HEK293 (cell line): ENCODE data around the gene POLD2.

Experiments used
- CTCF ChIA-PET: fragments of 350-600 bp; formaldehyde crosslinking; extraction: SDS; loops from one replicate; lab custom pipeline; 2021; ENCODE audit warnings: antibody characterized with exemption; lab: Yijun Ruan, JAX
- POLR2A ChIA-PET: fragments of 300-600 bp; formaldehyde crosslinking; extraction: SDS; loops from one replicate; lab custom pipeline; 2020; ENCODE audit warnings: antibody characterized with exemption, inconsistent platforms; lab: Yijun Ruan, JAX
- H3K27ac ChIP-seq: fragments of 200-500 bp; sonication (Bioruptor generic); 2 replicates; pipeline ENCODE4 v1.5.1; 2014; ENCODE audit warnings: low read depth, low read length, control low read depth, inconsistent platforms; ENCODE audit errors: extremely low read depth
- H3K36me3 ChIP-seq, 2 experiments: fragments of 200-500 bp in 1 of 2; sonication (Bioruptor generic) in 1 of 2; 1 replicate in 1 of 2; 2 replicates in 1 of 2; pipeline ENCODE4 v1.5.1; 2014 to 2017; ENCODE audit warnings: inconsistent platforms in 2 of 2, low read length in 2 of 2; ENCODE audit not compliant: control insufficient read depth in 2 of 2, insufficient read depth in 1 of 2
- H3K4me1 ChIP-seq: fragments of 200-500 bp; sonication (Bioruptor generic); 2 replicates; pipeline ENCODE4 v1.5.1; 2014; ENCODE audit warnings: mild to moderate bottlenecking, low read length, inconsistent platforms; ENCODE audit not compliant: control insufficient read depth, insufficient read depth
- H3K4me3 ChIP-seq: 2 replicates; pipeline ENCODE4 v1.5.1; 2011; ENCODE audit warnings: low read depth, mild to moderate bottlenecking, control low read depth, low read length, moderate library complexity
- H3K9me3 ChIP-seq: fragments of 200-500 bp; sonication (Bioruptor generic); 2 replicates; pipeline ENCODE4 v1.5.1; 2014; ENCODE audit warnings: low read depth, low read length, inconsistent platforms; ENCODE audit not compliant: control insufficient read depth, insufficient read depth
- FEZF1 ChIP-seq: fragments of 450-650 bp; formaldehyde crosslinking; IDR thresholded peaks from 2 replicates; pipeline ENCODE4 v1.5.1; 2016; ENCODE audit warnings: missing biosample characterization, missing genetic modification characterization
- GFI1B ChIP-seq: fragments of 450-650 bp; formaldehyde crosslinking; IDR thresholded peaks from 2 replicates; pipeline ENCODE4 v1.5.1; 2016; ENCODE audit warnings: missing biosample characterization, missing genetic modification characterization
- OSR2 ChIP-seq: fragments of 450-650 bp; formaldehyde crosslinking; IDR thresholded peaks from 2 replicates; pipeline ENCODE4 v1.5.1; 2016; ENCODE audit warnings: missing biosample characterization, missing genetic modification characterization
- REPIN1 ChIP-seq: fragments of 450-650 bp; formaldehyde crosslinking; IDR thresholded peaks from 2 replicates; pipeline ENCODE4 v1.5.1; 2017; ENCODE audit warnings: missing biosample characterization, missing genetic modification characterization, low read depth
- REST ChIP-seq: fragments of 450-650 bp; formaldehyde crosslinking; IDR thresholded peaks from 2 replicates; pipeline ENCODE4 v1.5.1; 2016; ENCODE audit warnings: missing biosample characterization, missing genetic modification characterization
- ZNF169 ChIP-seq: fragments of 450-650 bp; formaldehyde crosslinking; IDR thresholded peaks from 2 replicates; pipeline ENCODE4 v1.5.1; 2016; ENCODE audit warnings: missing biosample characterization, missing genetic modification characterization
- ZNF211 ChIP-seq: fragments of 450-650 bp; formaldehyde crosslinking; IDR thresholded peaks from 2 replicates; pipeline ENCODE4 v1.5.1; 2016; ENCODE audit warnings: low read depth, missing biosample characterization, missing genetic modification characterization
- ZNF214 ChIP-seq: fragments of 450-650 bp; formaldehyde crosslinking; IDR thresholded peaks from 2 replicates; pipeline ENCODE4 v1.5.1; 2017; ENCODE audit warnings: missing biosample characterization, mild to moderate bottlenecking, missing genetic modification characterization, borderline replicate concordance
- ZNF266 ChIP-seq: fragments of 450-650 bp; formaldehyde crosslinking; IDR thresholded peaks from 2 replicates; pipeline ENCODE4 v1.5.1; 2016; ENCODE audit warnings: missing biosample characterization, missing genetic modification characterization, low read depth
- ZNF362 ChIP-seq: fragments of 450-650 bp; formaldehyde crosslinking; IDR thresholded peaks from 2 replicates; pipeline ENCODE4 v1.5.1; 2016; ENCODE audit warnings: missing biosample characterization, missing genetic modification characterization
- ZNF473 ChIP-seq: fragments of 450-650 bp; formaldehyde crosslinking; IDR thresholded peaks from 2 replicates; pipeline ENCODE4 v1.5.1; 2017; ENCODE audit warnings: missing biosample characterization, missing genetic modification characterization
- ZNF610 ChIP-seq: fragments of 450-650 bp; formaldehyde crosslinking; IDR thresholded peaks from 2 replicates; pipeline ENCODE4 v1.5.1; 2016; ENCODE audit warnings: missing biosample characterization, missing genetic modification characterization, borderline replicate concordance
- ZNF629 ChIP-seq: fragments of 450-650 bp; formaldehyde crosslinking; IDR thresholded peaks from 2 replicates; pipeline ENCODE4 v1.5.1; 2017; ENCODE audit warnings: missing biosample characterization, missing genetic modification characterization
- TF ChIP-seq, protein P1 (sequence below): fragments of 450-650 bp; formaldehyde crosslinking; IDR thresholded peaks from 2 replicates; pipeline ENCODE4 v1.5.1; 2016; ENCODE audit warnings: missing biosample characterization, missing genetic modification characterization
- TF ChIP-seq, protein P2 (sequence below): fragments of 450-650 bp; formaldehyde crosslinking; IDR thresholded peaks from 2 replicates; pipeline ENCODE4; 2016; ENCODE audit warnings: missing biosample characterization, missing genetic modification characterization
- TF ChIP-seq, protein P3 (sequence below): fragments of 450-650 bp; formaldehyde crosslinking; conservative IDR thresholded peaks from 2 replicates; pipeline ENCODE4 v1.5.1; 2016; ENCODE audit warnings: low read depth, missing biosample characterization, missing genetic modification characterization

POLD2 gene

DNA sequence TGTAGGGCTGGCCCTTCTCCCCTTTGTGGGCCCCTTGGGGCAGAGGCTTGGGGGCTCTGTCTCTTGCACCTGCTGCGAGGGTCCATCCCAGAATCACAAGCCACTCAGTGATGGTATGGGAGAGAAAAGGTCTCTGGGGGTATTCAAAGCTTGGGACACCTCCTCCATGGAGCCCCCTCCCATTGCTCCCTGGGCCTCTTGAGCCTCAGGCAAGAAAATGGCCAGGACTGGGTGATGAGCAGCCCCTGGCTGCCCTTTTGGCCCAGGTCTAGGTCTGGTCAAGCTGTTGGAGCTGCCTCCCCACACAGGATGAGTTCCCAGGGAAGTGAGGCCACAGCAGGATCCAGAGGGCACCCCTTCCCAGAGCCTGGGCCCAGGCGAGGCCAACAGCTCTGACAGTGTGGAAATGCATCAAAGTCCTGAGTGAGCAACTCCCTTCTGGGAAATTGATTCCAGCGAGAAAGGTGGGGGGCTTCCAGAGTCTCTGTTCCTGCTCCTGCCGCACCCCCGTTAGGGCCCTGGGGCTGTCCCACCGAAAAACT lies 21.1 kb upstream of the POLD2 start (continued):
- TF ChIP-seq, protein P1, sequence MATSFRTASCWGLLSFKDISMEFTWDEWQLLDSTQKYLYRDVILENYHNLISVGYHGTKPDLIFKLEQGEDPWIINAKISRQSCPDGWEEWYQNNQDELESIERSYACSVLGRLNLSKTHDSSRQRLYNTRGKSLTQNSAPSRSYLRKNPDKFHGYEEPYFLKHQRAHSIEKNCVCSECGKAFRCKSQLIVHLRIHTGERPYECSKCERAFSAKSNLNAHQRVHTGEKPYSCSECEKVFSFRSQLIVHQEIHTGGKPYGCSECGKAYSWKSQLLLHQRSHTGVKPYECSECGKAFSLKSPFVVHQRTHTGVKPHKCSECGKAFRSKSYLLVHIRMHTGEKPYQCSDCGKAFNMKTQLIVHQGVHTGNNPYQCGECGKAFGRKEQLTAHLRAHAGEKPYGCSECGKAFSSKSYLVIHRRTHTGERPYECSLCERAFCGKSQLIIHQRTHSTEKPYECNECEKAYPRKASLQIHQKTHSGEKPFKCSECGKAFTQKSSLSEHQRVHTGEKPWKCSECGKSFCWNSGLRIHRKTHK (tag by site-specific recombination) = no peak
- TF ChIP-seq ZNF629 (tag by site-specific recombination) (no peak), FEZF1 (tag by site-specific recombination) (no peak), ZNF473 (tag by site-specific recombination) (no peak), OSR2 (tag by site-specific recombination) (no peak), ZNF169 (no peak), REST (tag by site-specific recombination) (no peak)
- TF ChIP-seq, protein P2, sequence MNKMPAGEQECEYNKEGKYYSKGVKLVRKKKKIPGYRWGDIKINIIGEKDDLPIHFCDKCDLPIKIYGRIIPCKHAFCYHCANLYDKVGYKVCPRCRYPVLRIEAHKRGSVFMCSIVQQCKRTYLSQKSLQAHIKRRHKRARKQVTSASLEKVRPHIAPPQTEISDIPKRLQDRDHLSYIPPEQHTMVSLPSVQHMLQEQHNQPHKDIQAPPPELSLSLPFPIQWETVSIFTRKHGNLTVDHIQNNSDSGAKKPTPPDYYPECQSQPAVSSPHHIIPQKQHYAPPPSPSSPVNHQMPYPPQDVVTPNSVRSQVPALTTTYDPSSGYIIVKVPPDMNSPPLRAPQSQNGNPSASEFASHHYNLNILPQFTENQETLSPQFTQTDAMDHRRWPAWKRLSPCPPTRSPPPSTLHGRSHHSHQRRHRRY = no peak
- TF ChIP-seq, protein P3, sequence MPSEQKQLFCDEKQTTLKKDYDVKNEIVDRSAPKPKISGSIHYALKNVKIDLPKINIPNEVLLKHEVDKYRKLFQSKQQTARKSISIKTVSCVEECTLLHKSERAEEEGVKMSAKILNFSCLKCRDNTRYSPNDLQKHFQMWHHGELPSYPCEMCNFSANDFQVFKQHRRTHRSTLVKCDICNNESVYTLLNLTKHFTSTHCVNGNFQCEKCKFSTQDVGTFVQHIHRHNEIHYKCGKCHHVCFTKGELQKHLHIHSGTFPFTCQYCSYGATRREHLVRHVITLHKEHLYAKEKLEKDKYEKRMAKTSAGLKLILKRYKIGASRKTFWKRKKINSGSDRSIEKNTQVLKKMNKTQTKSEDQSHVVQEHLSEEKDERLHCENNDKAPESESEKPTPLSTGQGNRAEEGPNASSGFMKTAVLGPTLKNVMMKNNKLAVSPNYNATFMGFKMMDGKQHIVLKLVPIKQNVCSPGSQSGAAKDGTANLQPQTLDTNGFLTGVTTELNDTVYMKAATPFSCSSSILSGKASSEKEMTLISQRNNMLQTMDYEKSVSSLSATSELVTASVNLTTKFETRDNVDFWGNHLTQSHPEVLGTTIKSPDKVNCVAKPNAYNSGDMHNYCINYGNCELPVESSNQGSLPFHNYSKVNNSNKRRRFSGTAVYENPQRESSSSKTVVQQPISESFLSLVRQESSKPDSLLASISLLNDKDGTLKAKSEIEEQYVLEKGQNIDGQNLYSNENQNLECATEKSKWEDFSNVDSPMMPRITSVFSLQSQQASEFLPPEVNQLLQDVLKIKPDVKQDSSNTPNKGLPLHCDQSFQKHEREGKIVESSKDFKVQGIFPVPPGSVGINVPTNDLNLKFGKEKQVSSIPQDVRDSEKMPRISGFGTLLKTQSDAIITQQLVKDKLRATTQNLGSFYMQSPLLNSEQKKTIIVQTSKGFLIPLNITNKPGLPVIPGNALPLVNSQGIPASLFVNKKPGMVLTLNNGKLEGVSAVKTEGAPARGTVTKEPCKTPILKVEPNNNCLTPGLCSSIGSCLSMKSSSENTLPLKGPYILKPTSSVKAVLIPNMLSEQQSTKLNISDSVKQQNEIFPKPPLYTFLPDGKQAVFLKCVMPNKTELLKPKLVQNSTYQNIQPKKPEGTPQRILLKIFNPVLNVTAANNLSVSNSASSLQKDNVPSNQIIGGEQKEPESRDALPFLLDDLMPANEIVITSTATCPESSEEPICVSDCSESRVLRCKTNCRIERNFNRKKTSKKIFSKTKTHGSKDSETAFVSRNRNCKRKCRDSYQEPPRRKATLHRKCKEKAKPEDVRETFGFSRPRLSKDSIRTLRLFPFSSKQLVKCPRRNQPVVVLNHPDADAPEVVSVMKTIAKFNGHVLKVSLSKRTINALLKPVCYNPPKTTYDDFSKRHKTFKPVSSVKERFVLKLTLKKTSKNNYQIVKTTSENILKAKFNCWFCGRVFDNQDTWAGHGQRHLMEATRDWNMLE (tag by site-specific recombination) = no peak

- TF ChIP-seq ZNF266 (tag by site-specific recombination) (no peak), ZNF362 (tag by site-specific recombination) (no peak), ZNF211 (no peak), GFI1B (tag by site-specific recombination) (no peak), REPIN1 (tag by site-specific recombination) (no peak), ZNF214 (tag by site-specific recombination) (no peak), ZNF610 (tag by site-specific recombination) (no peak), ZNF629 (tag by site-specific recombination) (no peak)
- POLR2A ChIA-PET = no interaction called here
- Histone ChIP-seq H3K9me3 (no peaks in the 10 kb centered on the region), H3K4me3 (no peak overlapping the region), H3K36me3 (no peaks in the 10 kb centered on the region), H3K4me1 (no peaks in the 10 kb centered on the region), H3K27ac (no peak overlapping the region)
- CTCF ChIA-PET = interaction anchor here (0.6 kb wide), 1 partner anchor 359 kb away, joined by 3 read pairs; no protein-coding TSS in a partner anchor
Observed at GRCh38 chr7:44143646-44144250, 20.4 kb upstream of the POLD2 start.
